ENCODE data around the gene MNAT1.

- TF ChIP-seq RAD21 (IDR thresholded peaks at IDR 0.05; ENCODE audit: low read length): no peak
- no peak for TF ChIP-seq MAX (IDR thresholded peaks at IDR 0.05; ENCODE audit: low read depth)
- TF ChIP-seq GABPA (IDR thresholded peaks at IDR 0.05; ENCODE audit: low read depth): no peak
- no peak for TF ChIP-seq FOXJ3 (CRISPR knock-in tag; IDR thresholded peaks at IDR 0.05)
- TF ChIP-seq CTCF (IDR thresholded peaks at IDR 0.05): no peak
- no peak for TF ChIP-seq CHD2 (IDR thresholded peaks at IDR 0.05; ENCODE audit: low read length, partially characterized antibody)
- TF ChIP-seq SIN3A (IDR thresholded peaks at IDR 0.05; ENCODE audit: borderline replicate concordance, low read depth, low read length): no peak
- no peak for TF ChIP-seq ZBTB33 (IDR thresholded peaks at IDR 0.05; ENCODE audit: borderline replicate concordance, low read depth)
- TF ChIP-seq EP300 (IDR thresholded peaks at IDR 0.05; ENCODE audit: borderline replicate concordance in 1 of 2, low read depth in 1 of 2, low read length in 1 of 2): no peak
- no peak for TF ChIP-seq RCOR1 (IDR thresholded peaks at IDR 0.05; ENCODE audit: low read length)
These were observed 52.3 kb downstream of the MNAT1 start for GRCh38 chr14:60786905-60787304.
